ENCODE results near the gene SERGEF. TPM values are rescaled to one million over a fixed set of nuclear protein-coding genes. Genes with fewer than 3 reads are reported as not detected.

SERGEF gene
- total and polyA plus RNA-seq, 4 donors, result 12.0 to 17.9 (median 13.4) TPM

DNA sequence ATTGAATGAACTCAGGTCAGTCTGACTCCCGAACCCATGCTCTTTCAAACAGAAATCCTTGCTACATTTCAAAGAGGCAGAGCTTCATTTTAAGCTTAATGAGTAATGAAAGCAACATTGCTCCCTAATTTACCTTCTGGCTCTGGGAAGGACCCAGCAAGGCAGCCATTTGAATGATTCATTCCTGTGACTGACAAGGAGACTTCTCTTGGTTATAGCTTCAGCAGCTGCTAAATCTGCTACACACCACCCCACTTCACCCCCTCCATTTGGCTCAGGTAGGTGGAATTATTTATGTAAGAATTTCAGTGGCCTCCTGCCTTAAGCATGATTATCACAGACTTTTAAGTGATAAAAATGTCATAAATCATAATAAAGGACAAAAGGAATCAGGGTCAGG is 160.6 kb downstream of the SERGEF start:
- TF ChIP-seq NR2F2 (IDR thresholded peaks at IDR 0.05) (no peak), GABPA (IDR thresholded peaks at IDR 0.05 in 1 of 2, conservative IDR thresholded peaks at IDR 0.05 in 1 of 2) (no peak), RAD21 (IDR thresholded peaks at IDR 0.05) (no peak), TAF1 (conservative IDR thresholded peaks at IDR 0.05) (no peak), JUND (IDR thresholded peaks at IDR 0.05) (no peak), REST (IDR thresholded peaks at IDR 0.05) (no peak), FOXA2 (IDR thresholded peaks at IDR 0.05) (no peak), ZBTB33 (IDR thresholded peaks at IDR 0.05) (no peak), FOXA1 (IDR thresholded peaks at IDR 0.05) (no peak), HNF4G (IDR thresholded peaks at IDR 0.05) (no peak), RXRA (IDR thresholded peaks at IDR 0.05) (no peak), HNF4A (conservative IDR thresholded peaks at IDR 0.05) (no peak)
- Histone ChIP-seq H3K4me1 (ENCODE audit: control insufficient read depth in 4 of 4, insufficient read depth in 4 of 4, low read length in 3 of 4) (peaks cover 0 to 3% (median 0%) of the 10 kb centered on the region in 4 donors), H3K9ac (ENCODE audit: low read depth in 1 of 2, low read length in 2 of 2) (no peak overlapping the region), H3K4me3 (ENCODE audit: low read depth in 1 of 3, low read length in 3 of 3) (no peak overlapping the region), H3K9me3 (ENCODE audit: control insufficient read depth in 4 of 4, low read length in 3 of 4) (no peaks in the 10 kb centered on the region), H3K27me3 (ENCODE audit: control insufficient read depth in 4 of 4, insufficient read depth in 4 of 4, low read length in 3 of 4) (no peaks in the 10 kb centered on the region), H3K27ac (ENCODE audit: low read depth in 1 of 2, low read length in 2 of 2) (no peak overlapping the region), H3K36me3 (ENCODE audit: control insufficient read depth in 4 of 4, insufficient read depth in 3 of 4, low read depth in 1 of 4, low read length in 3 of 4) (no peaks in the 10 kb centered on the region)
- 94% methylated on average over 1 of the region's 1 CpG for WGBS
- DNase-seq (ENCODE audit: low spot score), result no peak

DNA sequence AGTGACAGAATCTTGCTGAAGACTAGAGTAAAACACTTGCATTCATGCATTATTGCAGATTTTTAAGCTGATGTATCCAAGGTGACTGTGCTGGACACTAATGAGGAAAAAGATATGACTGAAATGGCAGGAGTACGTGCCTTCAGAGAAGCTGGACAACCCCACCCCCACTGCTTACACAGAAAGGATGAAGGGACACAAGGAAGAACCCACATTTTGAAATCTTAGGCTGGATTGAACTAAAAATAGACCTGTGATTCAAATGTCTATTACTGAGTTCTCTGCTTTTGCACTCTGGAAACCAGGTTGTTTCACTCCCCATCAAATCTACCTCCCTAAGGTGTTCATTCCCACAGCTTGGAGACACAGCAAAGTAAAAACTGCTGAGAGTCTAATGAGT is 161.2 kb downstream of the SERGEF start:
- TF ChIP-seq NR2F2 (IDR thresholded peaks at IDR 0.05), result no peak
- Histone ChIP-seq H3K4me1 (ENCODE audit: control insufficient read depth in 4 of 4, insufficient read depth in 4 of 4, low read length in 3 of 4) (peaks cover 0 to 3% (median 0%) of the 10 kb centered on the region in 4 donors), H3K9me3 (ENCODE audit: control insufficient read depth in 4 of 4, low read length in 3 of 4) (no peaks in the 10 kb centered on the region), H3K27ac (ENCODE audit: low read depth in 1 of 2, low read length in 2 of 2) (no peak overlapping the region), H3K9ac (ENCODE audit: low read depth in 1 of 2, low read length in 2 of 2) (no peak overlapping the region), H3K36me3 (ENCODE audit: control insufficient read depth in 4 of 4, insufficient read depth in 3 of 4, low read depth in 1 of 4, low read length in 3 of 4) (no peaks in the 10 kb centered on the region), H3K27me3 (ENCODE audit: control insufficient read depth in 4 of 4, insufficient read depth in 4 of 4, low read length in 3 of 4) (no peaks in the 10 kb centered on the region), H3K4me3 (ENCODE audit: low read depth in 1 of 3, low read length in 3 of 3) (no peak overlapping the region)
- no peak for DNase-seq (ENCODE audit: low spot score)
- 100% methylated on average over 1 of the region's 1 CpG for WGBS

DNA sequence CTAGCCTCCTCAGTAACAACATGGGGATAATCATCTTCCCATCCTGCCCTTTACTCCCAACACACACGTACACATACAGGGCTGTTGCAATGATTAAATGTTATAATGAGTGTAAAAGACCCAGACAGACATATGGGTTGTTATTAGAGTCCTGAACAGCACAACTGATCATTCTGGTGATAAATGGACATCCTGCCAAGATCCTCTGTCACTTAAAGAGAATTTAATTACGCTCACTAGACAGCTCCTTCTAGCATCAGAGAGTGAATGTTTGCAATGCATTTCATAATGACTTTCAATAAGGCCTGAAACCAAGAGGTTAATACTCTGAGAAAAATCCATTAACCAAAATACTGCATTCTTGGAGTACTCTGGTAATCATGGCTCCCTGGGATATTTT is 162.5 kb downstream of the SERGEF start:
- peaks cover 0 to 3% (median 0%) of the 10 kb centered on the region in 4 donors for H3K4me1 ChIP-seq (ENCODE audit: control insufficient read depth in 4 of 4, insufficient read depth in 4 of 4, low read length in 3 of 4)
- H3K4me3 ChIP-seq (ENCODE audit: low read depth in 1 of 3, low read length in 3 of 3), result no peak overlapping the region
- H3K9ac ChIP-seq (ENCODE audit: low read depth in 1 of 2, low read length in 2 of 2), result no peak overlapping the region
- no peaks in the 10 kb centered on the region for H3K36me3 ChIP-seq (ENCODE audit: control insufficient read depth in 4 of 4, insufficient read depth in 3 of 4, low read depth in 1 of 4, low read length in 3 of 4)
- no peaks in the 10 kb centered on the region for H3K9me3 ChIP-seq (ENCODE audit: control insufficient read depth in 4 of 4, low read length in 3 of 4)
- H3K27ac ChIP-seq (ENCODE audit: low read depth in 1 of 2, low read length in 2 of 2), result no peak overlapping the region
- H3K27me3 ChIP-seq (ENCODE audit: control insufficient read depth in 4 of 4, insufficient read depth in 4 of 4, low read length in 3 of 4), result no peaks in the 10 kb centered on the region
- no peak for DNase-seq (ENCODE audit: low spot score)
- WGBS, result 97% methylated on average over 2 of the region's 2 CpGs
- no peak for TF ChIP-seq TAF1 (conservative IDR thresholded peaks at IDR 0.05)
- no peak for TF ChIP-seq ZBTB33 (IDR thresholded peaks at IDR 0.05)
- TF ChIP-seq SP1 (IDR thresholded peaks at IDR 0.05), result no peak
- no peak for TF ChIP-seq FOXA2 (IDR thresholded peaks at IDR 0.05)
- TF ChIP-seq, protein P1, sequence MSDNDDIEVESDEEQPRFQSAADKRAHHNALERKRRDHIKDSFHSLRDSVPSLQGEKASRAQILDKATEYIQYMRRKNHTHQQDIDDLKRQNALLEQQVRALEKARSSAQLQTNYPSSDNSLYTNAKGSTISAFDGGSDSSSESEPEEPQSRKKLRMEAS (IDR thresholded peaks at IDR 0.05), result no peak
- no peak for TF ChIP-seq YY1 (IDR thresholded peaks at IDR 0.05)
- TF ChIP-seq RXRA (IDR thresholded peaks at IDR 0.05), result no peak
- TF ChIP-seq JUND (IDR thresholded peaks at IDR 0.05), result no peak
- no peak for TF ChIP-seq HNF4G (IDR thresholded peaks at IDR 0.05)
- no peak for TF ChIP-seq NR2F2 (IDR thresholded peaks at IDR 0.05)
- TF ChIP-seq ATF3 (IDR thresholded peaks at IDR 0.05), result no peak
- TF ChIP-seq HNF4A (conservative IDR thresholded peaks at IDR 0.05), result no peak
- no peak for TF ChIP-seq REST (IDR thresholded peaks at IDR 0.05)
- no peak for TF ChIP-seq RAD21 (IDR thresholded peaks at IDR 0.05)
- no peak for TF ChIP-seq FOXA1 (IDR thresholded peaks at IDR 0.05)
- no peak for TF ChIP-seq GABPA (IDR thresholded peaks at IDR 0.05 in 1 of 2, conservative IDR thresholded peaks at IDR 0.05 in 1 of 2)
